ES-I3 (cell line): Measurements from ENCODE around the gene GRIN2D.

Experiments
- H3K36me3 ChIP-seq: 2 replicates; pipeline ENCODE4 v1.6.1; 2013; ENCODE audit warnings: mild to moderate bottlenecking, low read length, control low read depth, moderate library complexity; ENCODE audit not compliant: insufficient read depth
- H3K4me1 ChIP-seq: 2 replicates; pipeline ENCODE4 v1.6.1; 2013; ENCODE audit warnings: mild to moderate bottlenecking, control low read depth, low read length; ENCODE audit not compliant: insufficient read depth
- H3K9ac ChIP-seq: 2 replicates; pipeline ENCODE4 v1.6.1; 2013; ENCODE audit warnings: low read depth, mild to moderate bottlenecking, low read length, moderate library complexity
- H3K9me3 ChIP-seq: 2 replicates; pipeline ENCODE4 v1.6.1; 2013; ENCODE audit warnings: mild to moderate bottlenecking, low read length, moderate library complexity; ENCODE audit not compliant: control insufficient read depth, insufficient read depth

The GRIN2D gene

GRCh38 chr19:48398102-48398374, 4.6 kb downstream of the GRIN2D start:
- Histone ChIP-seq H3K9me3 (no peaks in the 10 kb centered on the region), H3K9ac (peak overlapping the region; percentile 41), H3K36me3 (no peaks in the 10 kb centered on the region), H3K4me1 (peaks cover 21% of the 10 kb centered on the region)

DNA sequence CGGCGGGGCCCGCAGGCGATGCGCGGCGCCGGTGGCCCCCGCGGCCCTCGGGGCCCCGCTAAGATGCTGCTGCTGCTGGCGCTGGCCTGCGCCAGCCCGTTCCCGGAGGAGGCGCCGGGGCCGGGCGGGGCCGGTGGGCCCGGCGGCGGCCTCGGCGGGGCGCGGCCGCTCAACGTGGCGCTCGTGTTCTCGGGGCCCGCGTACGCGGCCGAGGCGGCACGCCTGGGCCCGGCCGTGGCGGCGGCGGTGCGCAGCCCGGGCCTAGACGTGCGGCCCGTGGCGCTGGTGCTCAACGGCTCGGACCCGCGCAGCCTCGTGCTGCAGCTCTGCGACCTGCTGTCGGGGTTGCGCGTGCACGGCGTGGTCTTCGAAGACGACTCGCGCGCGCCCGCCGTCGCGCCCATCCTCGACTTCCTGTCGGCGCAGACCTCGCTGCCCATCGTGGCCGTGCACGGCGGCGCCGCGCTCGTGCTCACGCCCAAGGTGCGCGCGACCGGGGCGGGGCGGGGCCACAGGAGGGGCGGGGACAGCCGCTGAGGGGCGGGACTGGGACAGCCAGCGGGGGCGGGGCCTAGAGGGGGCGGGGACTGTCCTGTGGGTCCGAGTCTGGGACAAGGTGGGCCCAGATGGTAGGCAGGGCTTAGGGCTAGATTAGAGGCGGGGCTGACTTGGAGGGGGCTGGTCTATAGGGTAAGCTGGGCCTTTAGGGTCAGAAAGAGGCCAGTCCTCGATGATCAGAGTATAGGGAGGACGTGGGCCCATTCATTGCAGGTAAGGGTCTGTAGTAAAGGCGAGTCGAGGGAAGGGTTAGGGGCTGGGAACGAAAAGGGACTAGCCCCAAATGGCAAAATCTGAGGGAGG, 5.1 kb downstream of the GRIN2D start:
- Histone ChIP-seq H3K9ac (peak overlapping the region; percentile 85), H3K4me1 (peaks cover 21% of the 10 kb centered on the region), H3K36me3 (no peaks in the 10 kb centered on the region), H3K9me3 (no peaks in the 10 kb centered on the region)

GRCh38 chr19:48400018-48400742, 6.7 kb downstream of the GRIN2D start:
- peaks cover 21% of the 10 kb centered on the region for H3K4me1 ChIP-seq
- no peaks in the 10 kb centered on the region for H3K36me3 ChIP-seq
- H3K9ac ChIP-seq = peak overlapping the region; percentile 60; the same call in 1 of the 2 replicates
- H3K9me3 ChIP-seq = no peaks in the 10 kb centered on the region

DNA sequence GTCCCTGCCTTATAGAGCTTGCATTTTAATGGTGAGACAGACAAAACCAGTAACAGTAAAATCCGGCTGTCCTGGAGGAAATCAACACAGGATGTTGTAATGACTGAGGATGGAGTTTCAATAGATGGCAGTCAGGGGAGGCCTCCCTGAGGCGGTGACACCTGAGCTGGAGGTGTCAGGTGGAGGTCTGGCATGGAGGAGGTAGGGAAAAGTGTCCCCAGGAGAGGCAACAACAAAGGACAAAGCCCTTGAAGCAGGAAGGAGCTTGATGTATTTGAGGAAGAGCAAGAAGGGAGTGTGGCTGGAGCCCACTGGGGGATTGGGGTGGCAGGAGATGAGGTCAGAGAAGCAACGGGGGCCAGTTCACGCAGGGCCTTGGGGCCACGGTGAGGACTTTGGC, 7.8 kb downstream of the GRIN2D start:
- H3K9ac ChIP-seq = 0 out of 2 replicates have a peak overlapping the region, but pooled peaks have one; percentile 60
- H3K9me3 ChIP-seq = no peaks in the 10 kb centered on the region
- H3K36me3 ChIP-seq = no peaks in the 10 kb centered on the region
- H3K4me1 ChIP-seq = peaks cover 20% of the 10 kb centered on the region

- H3K36me3 ChIP-seq = no peaks in the 10 kb centered on the region
- peaks cover 14% of the 10 kb centered on the region for H3K4me1 ChIP-seq
- H3K9ac ChIP-seq = no peak overlapping the region
- H3K9me3 ChIP-seq = no peaks in the 10 kb centered on the region
Measured at GRCh38 chr19:48403606-48404005, 10.1 kb downstream of the GRIN2D start.

GRCh38 chr19:48405010-48405659, 11.7 kb downstream of the GRIN2D start:
- H3K36me3 ChIP-seq = no peaks in the 10 kb centered on the region
- no peaks in the 10 kb centered on the region for H3K9me3 ChIP-seq
- no peak overlapping the region for H3K9ac ChIP-seq
- peaks cover 14% of the 10 kb centered on the region for H3K4me1 ChIP-seq

DNA sequence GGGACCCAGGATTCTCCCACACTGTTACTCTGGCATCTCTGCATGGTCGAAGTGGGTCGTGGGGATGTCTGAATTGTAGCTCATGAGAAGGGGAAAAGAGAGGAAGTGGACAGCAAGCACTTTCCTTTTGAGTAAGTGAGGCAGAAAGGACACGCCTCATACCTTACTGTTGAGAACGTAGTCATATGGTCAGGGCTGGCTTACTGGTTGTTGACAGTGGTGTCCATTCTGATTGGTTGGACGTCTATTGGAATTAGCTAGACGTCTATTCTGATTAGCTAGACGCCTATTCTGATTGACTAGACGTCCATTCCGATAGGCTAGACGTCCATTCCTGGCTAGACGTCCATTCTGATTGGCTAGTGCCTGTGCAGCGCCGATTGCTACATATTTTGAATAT, 12.4 kb downstream of the GRIN2D start:
- Histone ChIP-seq H3K4me1 (peaks cover 14% of the 10 kb centered on the region), H3K36me3 (no peaks in the 10 kb centered on the region), H3K9me3 (no peaks in the 10 kb centered on the region)

DNA sequence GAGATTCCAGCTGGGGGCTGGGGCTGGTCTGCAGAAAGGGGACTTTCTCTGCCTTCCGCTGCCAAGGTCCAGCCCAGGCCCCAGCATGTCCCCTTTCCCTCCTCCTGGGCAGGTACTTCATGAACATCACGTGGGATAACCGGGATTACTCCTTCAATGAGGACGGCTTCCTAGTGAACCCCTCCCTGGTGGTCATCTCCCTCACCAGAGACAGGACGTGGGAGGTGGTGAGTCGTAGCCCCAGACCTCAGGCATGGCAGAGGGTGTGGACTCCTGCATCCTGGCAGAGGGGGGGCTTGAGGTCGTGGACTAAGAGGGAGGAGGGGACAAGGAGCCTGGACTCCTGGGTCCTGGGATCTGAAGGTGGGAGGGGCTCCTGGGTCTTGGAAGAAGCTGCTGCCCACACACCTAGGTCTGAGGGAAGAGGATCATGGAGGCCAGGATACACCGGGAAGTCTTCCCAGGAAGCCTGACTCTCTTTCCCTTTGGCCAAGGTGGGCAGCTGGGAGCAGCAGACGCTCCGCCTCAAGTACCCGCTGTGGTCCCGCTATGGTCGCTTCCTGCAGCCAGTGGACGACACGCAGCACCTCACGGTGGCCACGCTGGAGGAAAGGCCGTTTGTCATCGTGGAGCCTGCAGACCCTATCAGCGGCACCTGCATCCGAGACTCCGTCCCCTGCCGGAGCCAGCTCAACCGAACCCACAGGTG, 20.6 kb downstream of the GRIN2D start:
- H3K4me1 ChIP-seq = peaks cover 4% of the 10 kb centered on the region; the same call in 1 of the 2 replicates
- H3K9me3 ChIP-seq = no peaks in the 10 kb centered on the region
- peak overlapping the region; percentile 63; the same call in 1 of the 2 replicates for H3K9ac ChIP-seq
- peaks cover 7% of the 10 kb centered on the region for H3K36me3 ChIP-seq

More for the DNA sequence above, 12.4 kb downstream of the GRIN2D start:
- H3K9ac ChIP-seq = no peak overlapping the region

DNA sequence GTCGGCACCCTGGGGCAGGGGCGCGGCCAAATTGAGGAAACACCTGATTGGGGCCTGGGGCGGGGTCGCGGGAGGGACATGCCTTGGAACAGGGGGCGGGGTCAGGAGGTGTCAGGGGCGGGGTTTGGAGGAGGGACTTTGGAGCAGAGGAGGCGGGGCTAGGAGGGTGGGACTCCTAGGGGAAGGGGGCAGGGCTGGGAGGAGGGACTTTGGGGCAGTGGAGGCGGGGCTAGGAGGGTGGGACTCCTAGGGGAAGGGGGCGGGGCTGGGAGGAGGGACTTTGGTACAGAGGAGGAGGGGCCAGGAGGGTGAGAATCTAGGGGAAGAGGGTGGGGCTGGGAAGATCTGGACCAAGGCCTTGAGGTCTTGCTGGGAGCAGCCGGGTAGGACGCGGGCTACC, 21.9 kb downstream of the GRIN2D start:
- Histone ChIP-seq H3K36me3 (peaks cover 7% of the 10 kb centered on the region), H3K9me3 (no peaks in the 10 kb centered on the region), H3K9ac (peak overlapping the region; percentile 63; the same call in 1 of the 2 replicates), H3K4me1 (peaks cover 4% of the 10 kb centered on the region; the same call in 1 of the 2 replicates)

- Histone ChIP-seq H3K9me3 (no peaks in the 10 kb centered on the region), H3K4me1 (peaks cover 4% of the 10 kb centered on the region; the same call in 1 of the 2 replicates), H3K36me3 (peaks cover 9% of the 10 kb centered on the region), H3K9ac (no peak overlapping the region)
Measured at GRCh38 chr19:48415806-48416221, 22.3 kb downstream of the GRIN2D start.

DNA sequence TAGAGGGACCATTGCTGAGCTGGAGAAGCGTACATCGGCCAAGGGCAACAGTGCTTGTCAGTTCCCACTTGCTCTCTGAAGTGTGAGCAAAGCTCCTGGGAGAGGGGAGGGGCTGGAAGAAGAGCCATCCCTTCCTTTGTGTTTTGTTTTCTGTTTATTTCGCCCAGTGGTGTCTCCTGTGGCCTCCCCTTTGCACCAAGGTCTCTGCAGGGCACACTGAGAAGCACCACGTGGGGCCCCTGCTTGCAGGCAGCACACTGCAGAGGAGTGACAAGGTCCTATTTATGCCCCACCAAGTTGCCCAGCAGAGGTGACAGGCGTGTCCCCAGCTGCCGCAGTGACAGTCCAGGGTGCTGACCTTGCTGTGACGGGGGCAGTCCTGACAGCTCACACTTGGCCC, 24.0 kb downstream of the GRIN2D start:
- Histone ChIP-seq H3K9me3 (no peaks in the 10 kb centered on the region), H3K4me1 (peaks cover 4% of the 10 kb centered on the region; the same call in 1 of the 2 replicates), H3K9ac (no peak overlapping the region), H3K36me3 (peaks cover 10% of the 10 kb centered on the region)

DNA sequence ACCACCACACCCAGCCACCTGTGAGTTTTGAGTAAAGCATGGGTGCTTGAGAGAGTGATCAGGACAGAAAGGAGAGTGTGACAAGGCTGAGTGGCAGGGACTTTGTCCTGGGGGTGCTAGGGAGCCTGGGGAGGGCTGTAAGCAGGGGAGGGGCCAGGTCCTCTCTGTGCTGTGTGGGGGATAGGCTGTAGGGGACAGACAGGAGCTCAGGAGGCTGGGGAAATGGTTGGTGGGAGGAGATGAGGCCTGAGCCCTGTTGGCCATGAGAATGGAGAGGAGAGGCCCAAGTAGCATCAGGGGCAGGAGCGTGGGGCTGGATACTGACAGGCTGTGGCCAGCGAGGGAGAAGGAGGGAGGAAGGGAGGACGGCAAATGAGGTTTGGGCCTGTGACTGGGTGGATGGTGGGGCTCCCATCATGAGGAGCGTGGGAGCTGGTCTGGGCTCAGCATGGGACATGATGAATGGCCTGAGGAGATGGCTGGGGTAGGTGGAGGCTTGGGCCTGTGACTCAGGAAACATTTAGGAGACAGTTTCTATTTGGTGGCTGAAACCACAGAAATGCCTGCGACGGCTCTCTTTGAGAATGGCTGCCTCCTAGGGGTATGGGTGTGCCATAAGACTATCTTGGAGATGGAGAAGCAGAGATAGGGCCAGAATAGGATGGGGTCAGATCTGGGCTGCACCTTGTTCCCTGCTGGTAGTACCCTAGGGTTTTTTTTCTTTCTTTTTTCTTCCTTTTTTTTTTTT, 25.0 kb downstream of the GRIN2D start:
- H3K36me3 ChIP-seq = peaks cover 10% of the 10 kb centered on the region
- peaks cover 4% of the 10 kb centered on the region; the same call in 1 of the 2 replicates for H3K4me1 ChIP-seq
- no peak overlapping the region for H3K9ac ChIP-seq
- no peaks in the 10 kb centered on the region for H3K9me3 ChIP-seq

DNA sequence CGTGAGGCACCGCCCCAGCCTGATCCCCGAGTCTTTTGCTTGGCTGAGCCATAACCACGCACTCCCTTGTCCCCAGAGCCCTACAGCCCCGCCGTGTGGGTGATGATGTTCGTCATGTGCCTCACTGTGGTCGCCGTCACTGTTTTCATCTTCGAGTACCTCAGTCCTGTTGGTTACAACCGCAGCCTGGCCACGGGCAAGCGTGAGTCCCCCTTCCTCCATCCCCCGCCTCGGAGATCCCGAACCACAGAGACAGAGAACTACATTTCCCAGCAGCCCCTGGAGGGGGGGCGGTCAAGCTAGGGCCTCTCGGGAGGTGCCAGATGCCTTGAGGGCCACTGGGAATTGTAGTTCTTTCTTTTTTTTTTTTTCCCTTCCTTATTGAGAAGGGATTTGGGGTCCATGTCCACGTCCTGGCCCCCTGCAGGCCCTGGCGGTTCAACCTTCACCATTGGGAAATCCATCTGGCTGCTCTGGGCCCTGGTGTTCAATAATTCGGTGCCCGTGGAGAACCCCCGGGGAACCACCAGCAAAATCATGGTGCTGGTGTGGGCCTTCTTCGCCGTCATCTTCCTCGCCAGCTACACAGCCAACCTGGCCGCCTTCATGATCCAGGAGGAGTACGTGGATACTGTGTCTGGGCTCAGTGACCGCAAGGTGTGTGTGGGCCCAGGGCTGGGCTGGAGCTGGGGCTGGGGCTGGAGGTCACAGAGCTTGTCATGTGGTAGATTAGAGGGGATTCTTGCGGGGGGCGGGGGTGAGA, 25.9 kb downstream of the GRIN2D start:
- Histone ChIP-seq H3K9ac (no peak overlapping the region), H3K4me1 (peaks cover 4% of the 10 kb centered on the region; the same call in 1 of the 2 replicates), H3K9me3 (no peaks in the 10 kb centered on the region), H3K36me3 (peaks cover 10% of the 10 kb centered on the region)
